Prostate gland (tissue), 2 donors: ENCODE data around the gene TOM1L2.

Experiments
- POLR2A ChIP-seq: fragments of 450-650 bp; IDR thresholded peaks from one replicate; pipeline ENCODE4 v1.6.1; 2016; ENCODE audit warnings: antibody characterized with exemption, mild to moderate bottlenecking
- POLR2AphosphoS5 ChIP-seq: sonication (generic); formaldehyde crosslinking; IDR thresholded peaks from one replicate; pipeline ENCODE4 v1.6.1; 2017; ENCODE audit warnings: antibody characterized with exemption
- TF ChIP-seq, protein P1 (sequence below), 4 experiments: fragments of 200-600 bp in 2 of 4; fragments of 450-650 bp in 2 of 4; sonication (generic) in 2 of 4; IDR thresholded peaks; 1 replicate in 3 of 4; 2 replicates in 1 of 4; pipeline ENCODE4 v1.5.1; 2016 to 2019; ENCODE audit warnings: antibody characterized with exemption in 4 of 4, mild to moderate bottlenecking in 2 of 4, moderate library complexity in 2 of 4

GRCh38 chr17:17873450-17873991 is 98.7 kb downstream of the TOM1L2 start:
- TF ChIP-seq, protein P1, sequence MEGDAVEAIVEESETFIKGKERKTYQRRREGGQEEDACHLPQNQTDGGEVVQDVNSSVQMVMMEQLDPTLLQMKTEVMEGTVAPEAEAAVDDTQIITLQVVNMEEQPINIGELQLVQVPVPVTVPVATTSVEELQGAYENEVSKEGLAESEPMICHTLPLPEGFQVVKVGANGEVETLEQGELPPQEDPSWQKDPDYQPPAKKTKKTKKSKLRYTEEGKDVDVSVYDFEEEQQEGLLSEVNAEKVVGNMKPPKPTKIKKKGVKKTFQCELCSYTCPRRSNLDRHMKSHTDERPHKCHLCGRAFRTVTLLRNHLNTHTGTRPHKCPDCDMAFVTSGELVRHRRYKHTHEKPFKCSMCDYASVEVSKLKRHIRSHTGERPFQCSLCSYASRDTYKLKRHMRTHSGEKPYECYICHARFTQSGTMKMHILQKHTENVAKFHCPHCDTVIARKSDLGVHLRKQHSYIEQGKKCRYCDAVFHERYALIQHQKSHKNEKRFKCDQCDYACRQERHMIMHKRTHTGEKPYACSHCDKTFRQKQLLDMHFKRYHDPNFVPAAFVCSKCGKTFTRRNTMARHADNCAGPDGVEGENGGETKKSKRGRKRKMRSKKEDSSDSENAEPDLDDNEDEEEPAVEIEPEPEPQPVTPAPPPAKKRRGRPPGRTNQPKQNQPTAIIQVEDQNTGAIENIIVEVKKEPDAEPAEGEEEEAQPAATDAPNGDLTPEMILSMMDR (IDR thresholded peaks at IDR 0.05), result no peak
- TF ChIP-seq POLR2AphosphoS5 (no peak), POLR2A (no peak)
